ENCODE measurements around the gene TMEM184C.

DNA sequence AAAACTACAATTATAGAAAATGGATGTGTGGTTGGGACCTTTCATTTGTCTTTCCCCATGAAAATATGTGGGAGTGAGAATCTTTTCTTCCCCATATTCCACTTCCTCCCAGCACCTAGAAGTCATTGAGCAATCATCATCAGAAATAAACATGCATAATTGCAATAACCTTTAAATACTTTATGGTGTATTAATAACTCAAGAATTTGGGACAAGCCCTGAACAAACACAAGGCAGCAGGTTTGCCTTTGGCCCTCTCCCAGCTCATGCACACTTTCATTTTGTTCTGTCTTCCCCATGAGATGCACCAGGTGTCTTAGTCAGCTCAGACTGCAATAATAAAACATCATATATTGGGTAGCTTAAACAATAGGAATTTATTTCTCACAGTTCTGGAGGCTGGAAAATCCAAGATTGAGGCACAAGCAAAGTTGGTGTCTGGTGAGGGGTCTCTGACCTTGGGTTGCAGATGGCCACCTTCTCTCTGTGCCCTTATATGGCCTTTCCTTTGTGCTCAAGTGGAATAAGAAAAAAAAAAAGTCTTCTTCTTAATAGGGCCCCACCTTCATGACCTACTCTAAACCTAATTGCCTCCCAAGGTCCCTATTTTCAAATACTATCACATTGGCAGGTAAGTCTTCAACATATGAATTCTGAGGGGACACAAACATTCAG, 34.7 kb upstream of the TMEM184C start:
- TF ChIP-seq CTCF (IDR thresholded peaks at IDR 0.05; ENCODE audit: low read length): no peak
- no peak for TF ChIP-seq EZH2 (optimal IDR thresholded peaks at IDR 0.05; ENCODE audit: low read depth, low read length)
- no peak for TF ChIP-seq EZH2phosphoT487 (IDR thresholded peaks at IDR 0.05; ENCODE audit: low read length)
